ENCODE results near the gene METRN. TPM values are rescaled to one million over a fixed set of nuclear protein-coding genes. Genes with fewer than 3 reads are reported as not detected.

The METRN gene
- total and polyA plus RNA-seq, 4 donors, result 10.9 to 67.3 (median 41.5) TPM

GRCh38 chr16:728890-729744, 14.2 kb downstream of the METRN start:
- Histone ChIP-seq H3K9ac (ENCODE audit: insufficient read depth in 1 of 2, low read length in 2 of 2) (no peak overlapping the region), H3K27me3 (ENCODE audit: control insufficient read depth in 3 of 3, insufficient read depth in 3 of 3, low read length in 2 of 3) (peaks cover 0 to 7% (median 4%) of the 10 kb centered on the region in 3 donors), H3K27ac (ENCODE audit: low read depth in 1 of 2, low read length in 1 of 2) (no peak overlapping the region), H3K4me3 (no peak overlapping the region), H3K9me3 (ENCODE audit: control insufficient read depth in 4 of 4, insufficient read depth in 3 of 4, low read length in 3 of 4) (no peaks in the 10 kb centered on the region), H3K4me1 (ENCODE audit: control insufficient read depth in 5 of 5, insufficient read depth in 5 of 5, low read length in 5 of 5) (peaks cover 0 to 9% (median 3%) of the 10 kb centered on the region in 5 donors), H3K36me3 (ENCODE audit: control insufficient read depth in 4 of 4, insufficient read depth in 4 of 4, low read length in 4 of 4) (peaks cover 4 to 25% (median 6%) of the 10 kb centered on the region in 4 donors)
- WGBS, 2 donors, result 57 to 75% methylated on average over 52 to 55 of the region's 55 CpGs
- no peak for ATAC-seq (ENCODE audit: insufficient read depth, low FRiP score)
- DNase-seq, result no peak
- TF ChIP-seq CTCF (IDR thresholded peaks at IDR 0.05; ENCODE audit: control extremely low read depth, extremely low read depth), result no peak

DNA sequence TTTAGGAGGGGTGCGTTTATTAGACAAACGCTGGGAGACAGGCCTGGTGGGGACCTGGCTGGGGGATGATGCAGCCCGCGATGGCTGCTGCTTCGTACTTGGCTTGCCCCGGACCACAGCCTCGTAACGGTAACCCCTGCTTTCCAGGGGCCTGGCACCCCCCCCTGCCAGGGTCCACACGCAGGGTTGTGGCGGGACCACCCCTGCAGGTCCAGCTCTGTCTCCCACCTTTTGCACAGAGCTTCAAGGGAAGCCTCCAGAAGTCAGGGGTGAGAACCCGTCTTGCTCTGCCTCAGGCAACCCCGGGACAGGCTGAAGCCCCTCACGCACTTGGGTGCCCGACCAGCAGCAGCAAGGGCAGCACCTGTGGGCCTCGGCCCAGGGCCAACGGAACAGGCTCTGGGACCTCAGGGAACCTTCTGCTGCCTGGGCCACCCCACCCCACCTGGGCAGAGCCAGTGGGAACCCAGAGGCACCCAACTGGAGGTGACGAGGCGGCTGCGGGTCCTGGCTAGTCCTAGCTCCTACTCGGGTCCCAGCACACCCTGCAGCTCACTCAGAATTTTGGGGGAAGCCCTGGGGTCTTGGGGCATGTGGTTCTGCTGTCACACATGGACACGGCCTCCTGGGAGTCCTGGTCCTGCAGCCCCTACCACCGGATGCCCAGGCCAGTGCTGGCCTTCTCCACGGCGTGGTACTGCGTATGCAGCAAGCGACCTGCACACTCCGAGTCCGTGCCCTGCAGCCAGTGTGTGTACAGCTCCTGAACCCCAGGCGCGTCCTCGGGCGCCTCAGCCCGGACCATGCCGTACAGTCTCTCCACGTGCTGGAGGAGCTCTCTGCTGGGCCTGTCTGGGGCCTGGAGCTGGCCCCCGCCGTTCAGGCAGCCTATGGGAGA, 15.1 kb downstream of the METRN start:
- H3K9ac ChIP-seq (ENCODE audit: insufficient read depth in 1 of 2, low read length in 2 of 2), result no peak overlapping the region
- H3K27me3 ChIP-seq (ENCODE audit: control insufficient read depth in 3 of 3, insufficient read depth in 3 of 3, low read length in 2 of 3), result peaks cover 0 to 7% (median 4%) of the 10 kb centered on the region in 3 donors
- ATAC-seq (ENCODE audit: insufficient read depth, low FRiP score) (no peak), DNase-seq (no peak)
- 93 to 94% methylated on average over 37 of the region's 37 CpGs for WGBS, 2 donors
- H3K4me1 ChIP-seq (ENCODE audit: control insufficient read depth in 5 of 5, insufficient read depth in 5 of 5, low read length in 5 of 5), result peaks cover 0 to 9% (median 3%) of the 10 kb centered on the region in 5 donors
- no peaks in the 10 kb centered on the region for H3K9me3 ChIP-seq (ENCODE audit: control insufficient read depth in 4 of 4, insufficient read depth in 3 of 4, low read length in 3 of 4)
- H3K27ac ChIP-seq (ENCODE audit: low read depth in 1 of 2, low read length in 1 of 2), result no peak overlapping the region
- no peak for TF ChIP-seq CTCF (IDR thresholded peaks at IDR 0.05; ENCODE audit: control extremely low read depth, extremely low read depth)
- H3K36me3 ChIP-seq (ENCODE audit: control insufficient read depth in 4 of 4, insufficient read depth in 4 of 4, low read length in 4 of 4), result peaks cover 4 to 33% (median 8%) of the 10 kb centered on the region in 4 donors
- H3K4me3 ChIP-seq, result no peak overlapping the region

GRCh38 chr16:730666-731509, 16.0 kb downstream of the METRN start:
- no peaks in the 10 kb centered on the region for H3K9me3 ChIP-seq (ENCODE audit: control insufficient read depth in 4 of 4, insufficient read depth in 3 of 4, low read length in 3 of 4)
- no peak for TF ChIP-seq CTCF (IDR thresholded peaks at IDR 0.05; ENCODE audit: control extremely low read depth, extremely low read depth)
- peaks cover 0 to 7% (median 4%) of the 10 kb centered on the region in 3 donors for H3K27me3 ChIP-seq (ENCODE audit: control insufficient read depth in 3 of 3, insufficient read depth in 3 of 3, low read length in 2 of 3)
- no peak overlapping the region for H3K9ac ChIP-seq (ENCODE audit: insufficient read depth in 1 of 2, low read length in 2 of 2)
- peaks cover 0 to 9% (median 3%) of the 10 kb centered on the region in 5 donors for H3K4me1 ChIP-seq (ENCODE audit: control insufficient read depth in 5 of 5, insufficient read depth in 5 of 5, low read length in 5 of 5)
- no peak for ATAC-seq (ENCODE audit: insufficient read depth, low FRiP score)
- H3K36me3 ChIP-seq (ENCODE audit: control insufficient read depth in 4 of 4, insufficient read depth in 4 of 4, low read length in 4 of 4), result peaks cover 4 to 42% (median 9%) of the 10 kb centered on the region in 4 donors
- H3K27ac ChIP-seq (ENCODE audit: low read depth in 1 of 2, low read length in 1 of 2), result no peak overlapping the region
- WGBS, 2 donors, result 90 to 91% methylated on average over 22 of the region's 22 CpGs
- no peak for DNase-seq
- no peak overlapping the region for H3K4me3 ChIP-seq

All from lung (tissue), 12 donors.